ENCODE results near the gene ZBTB12.

The ZBTB12 gene

GRCh38 chr6:31901953-31902643 lies at the start of gene ZBTB12 (continued):
- peak; percentile 56; the same call in 1 of the 2 replicates for TF ChIP-seq ZNF629 (tag by site-specific recombination; IDR thresholded peaks at IDR 0.05)
- peak; percentile 61; the same call in 1 of the 2 replicates for TF ChIP-seq ZNF610 (tag by site-specific recombination; IDR thresholded peaks at IDR 0.05; ENCODE audit: borderline replicate concordance)
- no peak for TF ChIP-seq ZNF664 (tag by site-specific recombination; IDR thresholded peaks at IDR 0.05)
- TF ChIP-seq, protein P1, sequence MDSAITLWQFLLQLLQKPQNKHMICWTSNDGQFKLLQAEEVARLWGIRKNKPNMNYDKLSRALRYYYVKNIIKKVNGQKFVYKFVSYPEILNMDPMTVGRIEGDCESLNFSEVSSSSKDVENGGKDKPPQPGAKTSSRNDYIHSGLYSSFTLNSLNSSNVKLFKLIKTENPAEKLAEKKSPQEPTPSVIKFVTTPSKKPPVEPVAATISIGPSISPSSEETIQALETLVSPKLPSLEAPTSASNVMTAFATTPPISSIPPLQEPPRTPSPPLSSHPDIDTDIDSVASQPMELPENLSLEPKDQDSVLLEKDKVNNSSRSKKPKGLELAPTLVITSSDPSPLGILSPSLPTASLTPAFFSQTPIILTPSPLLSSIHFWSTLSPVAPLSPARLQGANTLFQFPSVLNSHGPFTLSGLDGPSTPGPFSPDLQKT (IDR thresholded peaks at IDR 0.05; ENCODE audit: borderline replicate concordance, low read depth, low read length) = no peak
- no peak for TF ChIP-seq ZNF354C (tag by site-specific recombination; IDR thresholded peaks at IDR 0.05; ENCODE audit: borderline replicate concordance, low read depth)
- TF ChIP-seq ZNF558 (tag by site-specific recombination; IDR thresholded peaks at IDR 0.05) = peak; percentile 27; the same call in 1 of the 2 replicates
- 0 out of 2 replicates have a peak, but pooled peaks have one; percentile 25 for TF ChIP-seq ZNF449 (tag by site-specific recombination; IDR thresholded peaks at IDR 0.05)
- TF ChIP-seq ZNF394 (tag by site-specific recombination; IDR thresholded peaks at IDR 0.05; ENCODE audit: borderline replicate concordance) = peak; percentile 32; the same call in 1 of the 2 replicates
- TF ChIP-seq BCL11B (tag by site-specific recombination; IDR thresholded peaks at IDR 0.05; ENCODE audit: low read depth) = no peak
- no peak for TF ChIP-seq ZNF114 (tag by site-specific recombination; IDR thresholded peaks at IDR 0.05)
- no peak for TF ChIP-seq ZNF239 (tag by site-specific recombination; IDR thresholded peaks at IDR 0.05)
- no peak for TF ChIP-seq ZSCAN18 (tag by site-specific recombination; IDR thresholded peaks at IDR 0.05)
- no peak for TF ChIP-seq KLF7 (tag by site-specific recombination; IDR thresholded peaks at IDR 0.05; ENCODE audit: borderline replicate concordance)
- TF ChIP-seq ZSCAN30 (tag by site-specific recombination; IDR thresholded peaks at IDR 0.05) = peak; percentile 90
- TF ChIP-seq ZNF132 (tag by site-specific recombination; IDR thresholded peaks at IDR 0.05; ENCODE audit: borderline replicate concordance) = no peak
- TF ChIP-seq ZNF302 (tag by site-specific recombination; IDR thresholded peaks at IDR 0.05; ENCODE audit: low read depth) = no peak
- peak; percentile 88 for TF ChIP-seq ZNF660 (tag by site-specific recombination; IDR thresholded peaks at IDR 0.05)
- no peak for TF ChIP-seq ZFP69B (tag by site-specific recombination; IDR thresholded peaks at IDR 0.05)
- TF ChIP-seq ZNF37A (tag by site-specific recombination; IDR thresholded peaks at IDR 0.05) = no peak
- TF ChIP-seq BCL6B (tag by site-specific recombination; IDR thresholded peaks at IDR 0.05) = no peak
- peak; percentile 17; the same call in 1 of the 2 replicates for TF ChIP-seq ZBTB8A (tag by site-specific recombination; IDR thresholded peaks at IDR 0.05)
- peak; percentile 41; the same call in 1 of the 2 replicates for TF ChIP-seq ZNF341 (tag by site-specific recombination; IDR thresholded peaks at IDR 0.05; ENCODE audit: low read depth)
- TF ChIP-seq, protein P2, sequence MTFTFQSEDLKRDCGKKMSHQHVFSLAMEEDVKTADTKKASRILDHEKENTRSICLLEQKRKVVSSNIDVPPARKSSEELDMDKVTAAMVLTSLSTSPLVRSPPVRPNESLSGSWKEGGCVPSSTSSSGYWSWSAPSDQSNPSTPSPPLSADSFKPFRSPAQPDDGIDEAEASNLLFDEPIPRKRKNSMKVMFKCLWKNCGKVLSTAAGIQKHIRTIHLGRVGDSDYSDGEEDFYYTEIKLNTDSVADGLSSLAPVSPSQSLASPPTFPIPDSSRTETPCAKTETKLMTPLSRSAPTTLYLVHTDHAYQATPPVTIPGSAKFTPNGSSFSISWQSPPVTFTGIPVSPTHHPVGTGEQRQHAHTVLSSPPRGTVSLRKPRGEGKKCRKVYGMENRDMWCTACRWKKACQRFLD (tag by site-specific recombination; IDR thresholded peaks at IDR 0.05) = no peak
- no peak for TF ChIP-seq ZNF18 (tag by site-specific recombination; IDR thresholded peaks at IDR 0.05)
- peak; percentile 79 for TF ChIP-seq GLIS1 (tag by site-specific recombination; IDR thresholded peaks at IDR 0.05)
- no peak for TF ChIP-seq ZNF175 (tag by site-specific recombination; IDR thresholded peaks at IDR 0.05)
- no peak for TF ChIP-seq SALL2 (tag by site-specific recombination; IDR thresholded peaks at IDR 0.05; ENCODE audit: borderline replicate concordance)
- no peak for TF ChIP-seq ZNF776 (tag by site-specific recombination; IDR thresholded peaks at IDR 0.05; ENCODE audit: borderline replicate concordance)
- TF ChIP-seq, protein P3, sequence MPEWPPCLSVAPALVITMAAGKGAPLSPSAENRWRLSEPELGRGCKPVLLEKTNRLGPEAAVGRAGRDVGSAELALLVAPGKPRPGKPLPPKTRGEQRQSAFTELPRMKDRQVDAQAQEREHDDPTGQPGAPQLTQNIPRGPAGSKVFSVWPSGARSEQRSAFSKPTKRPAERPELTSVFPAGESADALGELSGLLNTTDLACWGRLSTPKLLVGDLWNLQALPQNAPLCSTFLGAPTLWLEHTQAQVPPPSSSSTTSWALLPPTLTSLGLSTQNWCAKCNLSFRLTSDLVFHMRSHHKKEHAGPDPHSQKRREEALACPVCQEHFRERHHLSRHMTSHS (tag by site-specific recombination; IDR thresholded peaks at IDR 0.05) = no peak
- no peak for TF ChIP-seq ZNF433 (tag by site-specific recombination; IDR thresholded peaks at IDR 0.05; ENCODE audit: low read depth)
- no peak for TF ChIP-seq ZNF23 (tag by site-specific recombination; IDR thresholded peaks at IDR 0.05; ENCODE audit: borderline replicate concordance)
